HT1080 (cell line): ENCODE results near the gene SLC16A9. TPM values are rescaled to one million over a fixed set of nuclear protein-coding genes. Genes with fewer than 3 reads are reported as not detected.
A peak's percentile ranks its signal among the peaks of the same experiment; 100 is the strongest.

Experiments
- DNase-seq: peaks from one replicate; pipeline ENCODE4 v3.0.0-alpha.2; 2015; ENCODE audit warnings: low read depth
- total RNA-seq: library from RNA; depleted of rRNA; stranded (reverse); fragments of >200 nt; shearing (Covaris generic); gene quantifications from 2 replicates; pipeline ENCODE4 v1.2.3, GENCODE V29; 2014

The SLC16A9 gene
- total RNA-seq, 1 experiment from 2014 or later: 1.2 TPM

- no peak for DNase-seq
These were observed 10.7 kb upstream of the SLC16A9 start for GRCh38 chr10:59720377-59720776.

GRCh38 chr10:59719374-59719773 lies 9.7 kb upstream of the SLC16A9 start:
- DNase-seq: no peak

DNA sequence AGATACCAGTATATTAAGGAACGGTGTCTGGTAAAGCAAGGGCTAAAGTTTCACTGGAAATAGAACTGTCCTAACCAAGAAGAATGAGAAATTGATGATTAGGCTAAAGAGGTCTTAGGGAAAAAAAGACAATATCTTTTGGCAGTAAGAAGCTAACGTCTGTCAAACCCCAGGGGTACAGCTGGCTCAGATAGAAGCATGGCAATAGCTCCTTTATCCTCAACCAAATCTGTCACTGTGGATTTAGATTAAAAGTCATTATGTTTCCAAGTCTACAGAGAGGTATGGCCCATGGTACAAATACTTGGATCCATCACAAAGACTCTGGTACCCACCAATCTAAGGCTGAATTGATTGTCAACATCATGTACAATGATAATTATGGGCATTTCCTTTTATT lies 8.6 kb upstream of the SLC16A9 start:
- DNase-seq: no peak

DNA sequence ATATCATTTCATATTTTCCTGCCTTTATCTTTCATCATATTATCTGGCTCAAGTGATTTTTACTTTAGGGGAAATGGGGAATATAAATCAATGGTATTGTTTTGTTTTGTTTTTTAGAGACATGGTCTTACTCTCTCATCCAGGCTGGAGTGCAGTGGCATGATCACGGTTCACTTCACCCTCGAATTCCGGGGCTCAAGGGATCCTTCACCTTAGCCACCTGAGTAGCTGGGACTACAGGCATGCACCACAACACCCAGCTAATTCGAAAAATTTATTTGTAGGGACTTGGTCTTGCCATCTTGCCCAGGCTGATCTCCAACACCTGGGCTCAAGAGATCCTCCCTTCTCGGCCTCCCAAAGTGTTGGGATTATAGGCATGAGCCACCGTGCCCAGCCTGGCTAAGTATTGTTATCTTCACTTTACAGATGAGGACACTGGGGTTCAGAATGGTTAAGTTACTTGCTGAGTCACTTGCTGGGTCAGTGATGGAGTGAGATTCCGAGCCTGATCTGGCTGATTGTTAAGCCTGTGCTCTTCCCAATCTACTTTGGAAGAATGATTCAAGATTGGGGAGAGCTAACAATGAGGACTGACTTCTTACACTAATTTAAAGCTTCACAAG lies 3.7 kb upstream of the SLC16A9 start:
- DNase-seq: no peak

DNA sequence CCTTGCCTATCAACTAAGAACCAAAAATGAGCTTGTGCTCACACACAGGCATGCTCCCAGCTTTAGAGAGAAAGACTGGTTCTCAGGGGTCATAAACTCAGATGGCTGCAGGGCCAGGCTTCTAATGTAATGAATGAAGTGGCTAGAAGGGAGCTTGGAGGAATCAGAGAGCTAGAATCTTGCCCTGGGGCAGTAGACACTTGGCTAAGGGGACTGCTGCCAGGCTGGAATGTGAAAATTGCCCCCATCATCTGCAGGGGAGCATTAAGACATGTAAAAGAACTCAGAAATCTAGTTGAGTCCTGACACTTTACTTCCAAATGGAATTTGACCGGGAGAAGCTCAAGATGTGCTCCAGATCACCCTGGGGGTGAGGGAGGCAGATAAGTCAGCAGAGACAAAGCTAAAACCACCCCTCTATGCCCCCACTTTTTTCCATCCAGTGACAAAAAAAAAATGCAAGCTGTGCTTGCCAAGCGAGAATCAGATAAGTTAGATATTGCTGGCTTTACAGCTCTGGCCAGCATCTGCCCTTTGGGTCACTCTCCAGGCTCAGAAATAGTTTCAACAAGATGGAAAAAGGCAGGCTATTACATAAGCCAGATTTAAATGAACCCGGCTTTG lies 2.3 kb upstream of the SLC16A9 start:
- DNase-seq: no peak

DNA sequence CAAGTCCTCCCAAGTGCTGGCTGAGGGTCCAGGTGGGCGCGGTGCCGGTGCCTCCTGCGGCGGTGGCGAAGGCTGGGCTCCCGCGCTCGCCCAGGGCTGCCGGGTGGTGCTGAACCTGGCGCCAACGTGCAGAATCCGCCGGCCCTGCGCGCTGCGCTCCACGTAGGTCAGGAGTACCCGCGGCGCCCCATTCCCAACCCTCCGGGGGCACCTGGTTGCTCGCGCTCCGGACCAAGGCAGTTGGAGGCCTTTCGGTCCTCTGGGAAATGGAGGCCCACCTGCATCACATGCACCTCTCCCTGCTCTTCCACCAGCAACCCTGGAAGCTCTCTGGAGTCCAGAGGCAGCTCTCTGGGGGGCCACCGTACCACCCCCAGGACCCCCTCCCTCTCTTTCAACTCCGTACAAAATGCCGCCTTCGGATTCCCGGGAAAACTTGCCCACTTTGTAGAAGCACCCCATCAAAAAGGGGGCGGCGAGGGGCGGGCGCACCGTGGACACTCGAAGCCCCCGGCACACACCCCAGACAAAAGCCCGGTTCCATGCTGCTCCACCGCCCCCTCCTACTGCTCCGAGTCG lies 745 bp downstream of the SLC16A9 start:
- DNase-seq: peak; percentile 3

DNA sequence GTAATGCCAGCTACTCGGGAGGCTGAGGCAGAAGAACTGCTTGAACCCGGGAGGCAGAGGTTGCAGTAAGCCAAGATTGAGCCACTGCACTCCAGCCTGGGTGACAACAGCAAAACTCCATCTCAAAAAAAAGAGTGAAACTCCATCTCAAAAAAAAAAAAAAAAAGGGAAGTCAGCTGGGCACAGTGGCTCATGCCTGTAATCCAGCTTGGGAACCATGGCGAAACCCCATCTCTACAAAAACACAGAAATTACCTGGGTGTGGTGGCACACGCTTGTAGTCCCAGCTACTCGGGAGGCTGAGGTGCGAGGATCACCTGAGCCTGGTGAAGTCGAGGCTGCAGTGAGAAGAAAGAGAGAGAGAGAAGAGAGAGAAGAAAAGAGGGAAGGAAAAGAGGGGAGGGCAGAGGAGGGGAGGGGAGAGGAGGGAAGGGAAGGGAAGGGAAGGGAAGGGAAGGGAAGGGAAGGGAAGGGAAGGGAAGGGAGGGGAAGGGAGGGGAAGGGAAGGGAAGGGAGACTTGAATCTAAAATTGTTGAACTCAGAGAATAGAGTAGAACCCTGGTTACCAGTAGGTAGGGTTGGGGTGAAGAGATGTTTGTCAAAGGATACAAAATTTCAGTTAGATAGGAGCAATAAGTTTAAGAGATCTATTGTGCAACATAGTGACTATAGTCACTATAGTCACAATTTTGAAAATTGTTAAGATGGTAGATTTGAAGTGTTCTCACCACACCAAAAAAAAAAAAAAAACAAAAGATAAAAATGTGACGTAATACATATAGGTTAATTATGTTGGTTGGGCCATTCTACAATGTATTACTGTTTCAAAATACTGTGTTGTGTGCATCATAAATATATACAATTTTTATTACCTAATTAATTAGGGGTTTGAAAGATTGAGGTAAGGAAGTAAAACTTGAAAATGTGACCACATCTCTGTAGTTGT lies 2.5 kb downstream of the SLC16A9 start:
- DNase-seq: no peak

DNA sequence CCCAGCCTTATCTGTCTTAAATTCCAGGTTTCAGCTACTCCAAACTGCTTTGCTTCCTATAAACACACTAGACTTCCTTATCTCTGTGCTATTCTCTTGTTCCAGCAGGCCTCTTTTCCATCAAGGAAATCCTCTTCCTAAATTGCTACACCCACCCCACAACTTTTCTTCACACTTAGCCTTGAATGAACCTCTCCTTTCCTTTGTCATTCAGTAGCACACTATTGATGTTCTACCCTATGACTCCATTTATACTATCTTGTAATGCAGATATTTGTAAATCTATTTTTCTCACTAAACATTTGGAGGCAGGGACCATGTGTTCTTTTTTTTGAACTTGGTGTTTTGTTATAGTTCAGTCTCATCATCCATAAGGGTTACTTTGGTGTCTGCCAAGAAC lies 3.7 kb downstream of the SLC16A9 start:
- DNase-seq: no peak

DNA sequence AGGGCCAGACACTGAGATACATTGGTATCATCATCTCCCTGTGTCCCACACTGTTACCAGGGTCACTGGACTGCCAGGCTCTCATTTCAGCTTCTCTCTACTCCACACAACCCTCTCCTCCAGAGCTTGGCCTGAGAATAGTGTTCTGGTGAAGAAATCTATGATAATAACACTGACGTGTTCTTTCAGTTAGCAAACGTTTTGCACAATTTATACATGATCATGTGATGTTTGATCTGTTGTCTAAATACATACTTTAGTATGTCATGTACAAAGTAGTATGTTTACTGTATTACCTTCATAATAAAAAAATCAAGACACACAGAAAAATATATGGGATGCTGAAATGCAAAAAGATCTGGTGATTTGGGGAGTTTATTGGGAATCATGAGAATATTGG lies 5.0 kb downstream of the SLC16A9 start:
- DNase-seq: no peak

DNA sequence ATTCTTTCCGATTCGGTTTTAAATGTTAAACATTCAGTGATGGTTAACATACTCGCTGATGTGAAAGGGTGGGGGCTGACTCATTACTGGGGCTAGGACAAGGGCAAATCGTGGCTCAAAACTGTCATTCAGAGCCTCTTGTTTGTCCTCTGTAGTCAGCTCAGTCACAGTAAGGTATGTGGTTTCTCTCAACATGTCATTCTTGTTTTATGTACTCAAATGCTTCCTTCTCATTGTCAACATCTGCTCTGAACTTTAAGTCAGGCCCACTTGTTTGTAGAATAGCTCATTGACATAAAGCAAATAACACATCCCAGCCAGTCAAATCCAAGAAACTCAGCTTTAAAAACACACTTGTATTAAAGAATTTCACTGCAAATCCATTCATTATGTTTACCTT lies 7.3 kb downstream of the SLC16A9 start:
- no peak for DNase-seq

DNA sequence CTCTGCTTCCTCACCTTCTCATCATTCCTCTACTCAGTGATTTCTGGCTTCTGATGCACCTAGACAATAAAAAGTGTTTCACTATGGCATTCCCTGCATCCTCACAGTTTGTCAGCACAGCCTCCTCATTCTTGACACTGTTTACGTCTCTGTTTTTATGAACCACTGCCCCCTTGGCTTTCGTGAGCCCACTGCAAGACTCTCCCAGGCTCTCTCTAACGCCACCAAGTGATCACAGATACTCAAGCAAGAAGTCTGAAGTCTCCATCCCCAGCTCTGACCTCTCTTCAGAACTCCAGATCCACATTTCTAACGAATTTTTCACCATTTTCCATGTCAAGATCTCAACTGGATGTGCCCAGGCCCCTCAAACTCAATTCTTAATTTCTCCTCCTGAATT lies 8.9 kb downstream of the SLC16A9 start:
- DNase-seq: no peak

GRCh38 chr10:59698326-59698725 lies 11.3 kb downstream of the SLC16A9 start:
- DNase-seq: no peak

DNA sequence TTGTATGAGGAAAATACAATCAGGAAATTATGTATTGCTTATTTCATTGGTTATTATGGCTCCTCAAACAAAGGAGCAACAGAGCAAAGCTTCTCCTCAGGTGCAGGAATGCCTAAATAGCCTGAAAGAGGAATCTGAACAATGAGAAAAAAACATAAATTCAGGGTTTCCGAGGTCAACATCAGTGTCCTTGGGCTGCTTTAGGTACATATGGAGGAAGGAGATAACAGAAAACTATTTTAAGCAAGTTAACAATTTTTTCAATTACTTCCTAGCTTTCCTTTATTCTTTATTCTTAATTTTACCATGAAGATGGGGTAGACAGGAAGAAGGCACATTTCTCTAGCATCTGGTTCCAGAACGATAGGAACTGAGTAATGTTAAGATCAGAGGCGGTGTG lies 14.0 kb downstream of the SLC16A9 start:
- DNase-seq: no peak

- DNase-seq: no peak
These were observed 14.7 kb downstream of the SLC16A9 start for GRCh38 chr10:59694936-59695335.

DNA sequence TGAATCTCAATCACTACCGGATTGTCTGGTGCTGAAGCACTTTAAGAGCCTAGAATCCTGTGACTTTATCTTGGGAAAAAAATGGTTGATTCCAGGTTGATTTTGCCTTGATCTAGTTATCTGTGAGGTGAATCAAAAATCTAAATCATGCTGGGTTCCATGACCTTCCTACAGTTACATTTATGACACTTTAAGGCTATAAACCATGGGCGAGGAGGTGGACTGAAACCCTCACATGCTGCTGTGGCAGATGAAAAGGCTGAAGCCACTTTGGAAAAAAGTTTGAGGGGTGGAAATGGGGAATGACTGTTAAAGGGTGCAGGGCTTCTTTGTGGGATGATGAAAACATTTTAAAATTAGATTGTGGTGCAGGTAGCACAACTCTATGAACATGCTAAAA lies 17.5 kb downstream of the SLC16A9 start:
- no peak for DNase-seq

- peak; percentile 42 for DNase-seq
These were observed 20.7 kb downstream of the SLC16A9 start for GRCh38 chr10:59688921-59689351.

DNA sequence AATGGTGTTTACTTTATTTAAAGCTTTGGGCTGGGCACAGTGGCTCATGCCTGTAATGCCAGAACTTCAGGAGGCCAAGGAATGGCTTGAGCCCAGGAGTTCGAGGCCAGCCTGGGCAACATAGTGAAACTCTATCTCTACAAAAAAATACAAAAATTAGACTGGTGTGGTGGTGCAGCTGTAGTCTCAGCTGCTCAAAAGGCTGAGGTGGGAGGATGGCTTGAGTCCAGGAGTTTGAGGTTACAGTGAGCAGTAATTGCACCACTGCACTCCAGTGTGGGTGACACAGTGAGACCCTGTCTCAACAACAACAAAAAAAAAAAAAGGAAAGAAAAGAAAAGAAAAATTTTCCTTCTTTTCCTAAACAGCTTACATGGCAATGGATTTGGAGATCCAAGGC lies 22.0 kb downstream of the SLC16A9 start:
- no peak for DNase-seq

DNA sequence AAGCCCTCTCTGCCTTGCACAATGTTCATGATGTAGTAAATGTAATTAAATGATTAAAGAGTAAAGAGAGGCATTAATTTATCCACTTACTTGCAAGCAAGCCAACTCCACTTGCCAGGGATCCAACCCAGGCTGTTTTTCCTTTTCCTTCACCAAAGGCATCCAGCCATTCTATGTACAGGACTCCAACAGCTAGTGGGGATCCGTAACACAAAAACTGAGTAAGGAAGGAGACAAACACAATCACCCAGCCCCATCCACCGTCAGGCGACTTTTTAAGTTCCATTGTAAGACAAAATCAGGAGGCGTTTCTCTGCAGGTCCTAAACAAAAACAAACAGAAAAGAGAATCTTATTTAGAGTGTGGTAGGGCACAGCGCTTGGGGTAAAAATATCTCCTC lies 25.6 kb downstream of the SLC16A9 start:
- DNase-seq: no peak

DNA sequence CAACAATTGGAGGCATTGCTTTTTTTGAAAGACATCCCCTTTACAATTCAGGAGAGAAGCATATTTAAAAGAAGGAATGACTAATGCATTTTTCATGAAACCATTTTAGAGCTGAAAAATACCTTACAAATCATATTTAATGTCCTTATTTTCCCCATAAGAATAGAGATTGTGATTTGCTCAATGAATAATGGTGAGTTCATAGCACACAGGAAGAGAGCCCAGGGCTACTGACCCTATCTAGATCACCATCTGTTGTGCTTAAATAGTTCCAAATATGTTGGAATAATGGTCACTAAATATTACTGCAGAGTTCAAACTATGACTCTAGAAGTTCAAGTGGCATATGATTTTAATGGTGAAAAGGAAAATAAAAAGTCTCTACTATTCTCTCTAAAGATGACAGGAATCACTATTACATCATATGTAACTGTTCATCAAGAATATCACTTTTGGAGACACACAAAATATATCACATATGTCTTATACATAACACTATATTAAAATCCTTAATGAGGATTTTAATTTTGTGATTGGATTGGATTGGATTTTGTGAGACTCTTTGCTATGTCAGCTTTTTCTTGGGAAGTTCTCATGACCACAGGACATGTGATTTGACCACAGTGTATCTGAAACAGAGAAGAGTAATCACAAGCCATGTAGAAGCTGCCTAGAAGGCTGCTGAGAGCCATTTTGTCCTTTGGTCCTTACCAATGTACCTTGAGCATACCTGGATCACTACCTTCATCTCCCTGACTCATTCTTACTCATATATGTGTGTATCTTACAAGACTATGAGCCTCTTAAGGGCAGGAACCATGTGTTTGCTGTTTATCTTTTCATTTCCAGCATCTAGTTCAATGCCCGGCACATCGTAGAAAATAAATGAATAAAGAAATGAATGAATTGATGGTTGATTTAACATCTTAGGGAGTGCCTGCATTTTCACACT lies 26.4 kb downstream of the SLC16A9 start:
- DNase-seq: no peak

GRCh38 chr10:59680199-59680598 lies 29.5 kb downstream of the SLC16A9 start:
- no peak for DNase-seq

- DNase-seq: peak; percentile 43
These were observed 30.8 kb downstream of the SLC16A9 start for GRCh38 chr10:59678884-59679301.
